Tibial artery (tissue), 4 donors: ENCODE measurements around the gene METTL8.

Source experiments
- DNase-seq, 2 donors: peaks; one replicate each; pipeline ENCODE4 v3.0.0-alpha.2; 2019
- H3K27ac ChIP-seq, 2 donors: fragments of 200-600 bp; sonication (generic) in 1 of 2; 1 replicate in 1 of 2; 2 replicates in 1 of 2; pipeline ENCODE4 v1.5.1; 2018 to 2019; ENCODE audit warnings: mild to moderate bottlenecking in 1 of 2
- H3K27me3 ChIP-seq, 2 donors: fragments of 200-600 bp; sonication (generic) in 1 of 2; one replicate each; pipeline versions ENCODE4 v1.5.1 to v1.6.0; 2016 to 2019
- H3K36me3 ChIP-seq, 3 donors: fragments of 200-600 bp; sonication (generic) in 2 of 3; one replicate each; pipeline ENCODE4 v1.5.1; 2016 to 2019; ENCODE audit warnings: mild to moderate bottlenecking in 2 of 3
- H3K4me1 ChIP-seq, 4 donors: fragments of 200-600 bp; sonication (generic) in 2 of 4; 1 replicate in 3 of 4; 2 replicates in 1 of 4; pipeline ENCODE4 v1.5.1; 2016 to 2019
- H3K4me3 ChIP-seq, 2 donors: fragments of 200-600 bp; sonication (generic) in 1 of 2; 1 replicate in 1 of 2; 2 replicates in 1 of 2; pipeline ENCODE4 v1.5.1; 2018 to 2019; ENCODE audit warnings: mild to moderate bottlenecking in 2 of 2
- H3K9me3 ChIP-seq, 3 donors: fragments of 200-600 bp; sonication (generic) in 1 of 3; one replicate each; pipeline ENCODE4 v1.5.1; 2016 to 2019
- intact Hi-C: fragments of 100-400 bp; cut with DNase I; formaldehyde crosslinking; loops from one replicate; pipeline ENCODE4 v1.15.0; 2023; ENCODE audit warnings: low total_unique reads
- TF ChIP-seq, protein P1 (sequence below), 2 experiments: fragments of 200-600 bp in 1 of 2; fragments of 450-650 bp in 1 of 2; IDR thresholded peaks; one replicate each; pipeline ENCODE4 v1.5.1; 2017 to 2019; ENCODE audit warnings: antibody characterized with exemption in 2 of 2, mild to moderate bottlenecking in 1 of 2, moderate library complexity in 1 of 2

METTL8 gene

DNA sequence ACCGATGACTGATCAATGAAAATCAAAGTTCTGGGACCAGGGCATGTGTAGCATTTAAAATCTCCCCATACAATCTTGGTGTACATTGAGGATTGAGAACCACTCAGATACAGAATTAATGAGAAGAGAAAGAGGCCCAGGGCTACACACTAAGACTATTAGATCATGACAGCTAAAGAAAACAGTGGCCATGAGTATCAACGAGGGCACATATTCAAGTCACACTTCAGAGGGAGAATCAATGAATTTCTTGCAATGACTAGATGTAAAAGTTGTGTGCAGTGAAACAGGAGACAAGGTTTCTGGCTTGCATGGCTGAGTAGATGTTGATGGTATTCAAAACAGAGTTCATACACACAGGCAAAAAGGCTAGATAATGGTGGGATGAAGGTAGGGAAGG is 29.1 kb downstream of the METTL8 start:
- Histone ChIP-seq H3K4me3 (no peak overlapping the region), H3K27ac (no peak overlapping the region), H3K4me1 (peaks cover 0 to 4% (median 0%) of the 10 kb centered on the region in 4 donors), H3K27me3 (no peaks in the 10 kb centered on the region), H3K36me3 (peaks cover 0 to 5% (median 0%) of the 10 kb centered on the region in 3 donors), H3K9me3 (peaks cover 0 to 6% (median 0%) of the 10 kb centered on the region in 3 donors)
- TF ChIP-seq, protein P1, sequence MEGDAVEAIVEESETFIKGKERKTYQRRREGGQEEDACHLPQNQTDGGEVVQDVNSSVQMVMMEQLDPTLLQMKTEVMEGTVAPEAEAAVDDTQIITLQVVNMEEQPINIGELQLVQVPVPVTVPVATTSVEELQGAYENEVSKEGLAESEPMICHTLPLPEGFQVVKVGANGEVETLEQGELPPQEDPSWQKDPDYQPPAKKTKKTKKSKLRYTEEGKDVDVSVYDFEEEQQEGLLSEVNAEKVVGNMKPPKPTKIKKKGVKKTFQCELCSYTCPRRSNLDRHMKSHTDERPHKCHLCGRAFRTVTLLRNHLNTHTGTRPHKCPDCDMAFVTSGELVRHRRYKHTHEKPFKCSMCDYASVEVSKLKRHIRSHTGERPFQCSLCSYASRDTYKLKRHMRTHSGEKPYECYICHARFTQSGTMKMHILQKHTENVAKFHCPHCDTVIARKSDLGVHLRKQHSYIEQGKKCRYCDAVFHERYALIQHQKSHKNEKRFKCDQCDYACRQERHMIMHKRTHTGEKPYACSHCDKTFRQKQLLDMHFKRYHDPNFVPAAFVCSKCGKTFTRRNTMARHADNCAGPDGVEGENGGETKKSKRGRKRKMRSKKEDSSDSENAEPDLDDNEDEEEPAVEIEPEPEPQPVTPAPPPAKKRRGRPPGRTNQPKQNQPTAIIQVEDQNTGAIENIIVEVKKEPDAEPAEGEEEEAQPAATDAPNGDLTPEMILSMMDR (IDR thresholded peaks at IDR 0.05): no peak
- intact Hi-C loops: no loop called here
- no peak for DNase-seq

DNA sequence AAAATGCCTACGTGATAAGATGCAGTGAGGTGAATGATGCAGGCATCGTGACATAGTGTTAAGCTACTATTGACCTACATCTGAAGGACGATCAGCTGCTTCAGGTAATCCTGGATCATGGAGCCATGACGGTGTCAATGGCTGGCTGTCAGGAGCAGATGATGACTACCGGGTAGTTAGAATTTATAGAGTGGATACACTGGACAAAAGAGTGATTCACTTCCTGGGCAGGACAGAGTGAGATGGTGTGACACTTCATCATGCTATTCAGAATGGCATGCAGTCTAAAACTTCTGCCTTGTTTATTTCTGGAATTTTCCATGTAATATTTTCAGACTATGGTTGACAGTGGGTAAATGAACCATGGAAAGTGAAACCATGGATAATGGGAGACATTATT is 29.5 kb downstream of the METTL8 start:
- Histone ChIP-seq H3K27me3 (no peaks in the 10 kb centered on the region), H3K36me3 (peaks cover 0 to 5% (median 0%) of the 10 kb centered on the region in 3 donors), H3K4me1 (no peaks in the 10 kb centered on the region), H3K4me3 (no peak overlapping the region), H3K27ac (no peak overlapping the region), H3K9me3 (peaks cover 0 to 6% (median 0%) of the 10 kb centered on the region in 3 donors)
- TF ChIP-seq, protein P1 (IDR thresholded peaks at IDR 0.05): no peak
- DNase-seq: no peak
- intact Hi-C loops: no loop called here

DNA sequence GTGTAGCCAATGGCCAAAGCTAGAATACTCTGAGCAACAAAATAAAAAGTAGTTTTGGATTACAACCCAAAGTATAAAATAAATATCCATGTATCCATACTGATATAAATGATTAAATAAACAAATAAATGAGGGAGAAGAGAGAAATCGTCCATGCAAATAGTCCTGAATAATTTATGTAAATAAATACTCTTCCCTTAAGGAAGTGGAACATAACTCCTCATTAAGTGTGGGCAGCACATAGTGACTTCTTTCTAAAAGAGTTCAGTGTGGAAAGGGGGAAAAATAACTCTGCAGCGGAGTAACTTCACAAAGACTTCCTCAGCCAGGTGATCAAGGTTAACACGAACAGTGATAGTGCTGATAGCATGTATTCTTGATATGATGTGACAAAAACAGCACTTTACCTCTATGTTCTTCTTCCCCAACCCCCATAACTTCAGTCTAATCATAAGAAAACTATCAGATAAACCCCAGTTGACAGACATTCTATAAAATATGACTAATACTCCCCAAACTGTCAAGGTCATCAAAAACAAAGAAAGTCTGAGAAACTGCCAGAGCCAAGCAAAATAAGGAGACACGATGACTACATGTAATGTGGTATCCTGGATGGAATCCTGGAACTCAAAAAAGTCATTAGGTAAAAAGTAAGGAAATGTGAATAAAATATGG is 30.7 kb downstream of the METTL8 start:
- no peak for DNase-seq
- H3K36me3 ChIP-seq: peaks cover 0 to 5% (median 0%) of the 10 kb centered on the region in 3 donors
- intact Hi-C loops: no loop called here
- no peaks in the 10 kb centered on the region for H3K27me3 ChIP-seq
- peaks cover 0 to 6% (median 0%) of the 10 kb centered on the region in 3 donors for H3K9me3 ChIP-seq
- no peaks in the 10 kb centered on the region for H3K4me1 ChIP-seq
- H3K4me3 ChIP-seq: no peak overlapping the region
- TF ChIP-seq, protein P1 (IDR thresholded peaks at IDR 0.05): no peak
- H3K27ac ChIP-seq: no peak overlapping the region

DNA sequence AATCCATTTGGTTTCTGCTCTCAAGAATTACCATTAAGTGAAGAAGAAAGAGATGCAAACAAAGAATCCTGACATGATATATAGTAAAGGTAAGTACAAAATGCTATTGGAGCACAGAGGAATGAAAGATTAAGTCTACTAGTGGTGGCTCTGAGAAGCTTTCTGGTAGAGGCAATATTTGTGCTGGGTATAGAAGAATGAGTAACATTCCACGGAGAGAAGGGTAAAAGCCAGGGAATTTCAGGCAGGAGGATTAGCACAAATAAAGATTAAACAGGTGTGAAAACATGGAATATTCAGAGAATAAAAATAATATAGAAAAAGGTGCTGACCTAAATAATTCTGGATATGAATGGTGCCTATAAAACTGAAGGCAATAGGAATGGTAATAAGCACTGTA is 31.8 kb downstream of the METTL8 start:
- intact Hi-C loops: no loop called here
- peaks cover 0 to 6% (median 0%) of the 10 kb centered on the region in 3 donors for H3K9me3 ChIP-seq
- TF ChIP-seq, protein P1 (IDR thresholded peaks at IDR 0.05): no peak
- H3K4me1 ChIP-seq: no peaks in the 10 kb centered on the region
- no peaks in the 10 kb centered on the region for H3K27me3 ChIP-seq
- H3K4me3 ChIP-seq: no peak overlapping the region
- no peak for DNase-seq
- no peak overlapping the region for H3K27ac ChIP-seq
- H3K36me3 ChIP-seq: peaks cover 0 to 5% (median 0%) of the 10 kb centered on the region in 3 donors

DNA sequence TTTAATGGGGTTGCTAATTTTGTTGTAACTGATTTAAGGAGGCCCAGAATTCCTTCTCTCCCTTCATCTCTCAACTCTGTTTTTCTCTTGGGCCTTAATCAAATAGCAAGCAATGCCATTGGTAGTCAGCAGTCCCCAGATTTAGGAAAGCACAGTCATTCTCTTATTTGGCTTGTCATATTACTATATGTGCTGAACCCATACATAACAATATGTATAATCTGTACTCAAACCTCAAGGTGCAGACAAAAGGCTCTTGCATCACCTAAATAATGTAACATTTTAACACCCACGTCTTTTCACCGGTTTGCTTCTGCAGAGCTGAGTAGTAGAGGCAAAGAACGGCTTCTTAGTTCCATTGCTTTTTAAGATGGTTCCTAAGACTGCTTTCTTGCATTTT is 33.4 kb downstream of the METTL8 start:
- H3K4me3 ChIP-seq: no peak overlapping the region
- no peak for DNase-seq
- peaks cover 0 to 5% (median 0%) of the 10 kb centered on the region in 4 donors for H3K4me1 ChIP-seq
- intact Hi-C loops: no loop called here
- no peak overlapping the region for H3K27ac ChIP-seq
- H3K36me3 ChIP-seq: peaks cover 0 to 5% (median 0%) of the 10 kb centered on the region in 3 donors
- no peaks in the 10 kb centered on the region for H3K27me3 ChIP-seq
- TF ChIP-seq, protein P1 (IDR thresholded peaks at IDR 0.05): no peak
- H3K9me3 ChIP-seq: peaks cover 0 to 6% (median 0%) of the 10 kb centered on the region in 3 donors
